ENCODE results near the gene ZP1. TPM values are rescaled to one million over a fixed set of nuclear protein-coding genes. Genes with fewer than 3 reads are reported as not detected.

Gene ZP1
- total RNA-seq, 1 donor from 2014 or later, result not detected

DNA sequence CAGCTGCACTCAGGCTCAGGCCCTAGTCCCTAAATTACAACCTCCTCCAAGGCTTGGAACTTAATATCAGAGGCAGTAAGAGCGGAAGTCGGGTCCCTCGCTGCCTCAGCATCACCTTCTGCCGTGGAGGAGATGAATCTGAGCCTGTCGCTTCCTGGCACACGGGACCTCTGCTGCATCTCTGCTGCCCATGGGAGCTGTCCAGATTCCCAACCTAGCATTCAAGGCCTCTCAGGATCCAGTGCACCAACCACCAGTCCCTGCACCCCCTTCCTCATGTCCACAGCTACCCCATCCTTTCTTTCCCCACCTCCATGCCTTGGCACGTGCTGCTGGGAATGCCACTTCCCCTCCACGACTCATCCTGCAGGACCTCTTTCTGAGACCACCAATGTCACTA lies 9.1 kb upstream of the ZP1 start:
- DNase-seq (ENCODE audit: low read depth, low spot score), result no peak

DNA sequence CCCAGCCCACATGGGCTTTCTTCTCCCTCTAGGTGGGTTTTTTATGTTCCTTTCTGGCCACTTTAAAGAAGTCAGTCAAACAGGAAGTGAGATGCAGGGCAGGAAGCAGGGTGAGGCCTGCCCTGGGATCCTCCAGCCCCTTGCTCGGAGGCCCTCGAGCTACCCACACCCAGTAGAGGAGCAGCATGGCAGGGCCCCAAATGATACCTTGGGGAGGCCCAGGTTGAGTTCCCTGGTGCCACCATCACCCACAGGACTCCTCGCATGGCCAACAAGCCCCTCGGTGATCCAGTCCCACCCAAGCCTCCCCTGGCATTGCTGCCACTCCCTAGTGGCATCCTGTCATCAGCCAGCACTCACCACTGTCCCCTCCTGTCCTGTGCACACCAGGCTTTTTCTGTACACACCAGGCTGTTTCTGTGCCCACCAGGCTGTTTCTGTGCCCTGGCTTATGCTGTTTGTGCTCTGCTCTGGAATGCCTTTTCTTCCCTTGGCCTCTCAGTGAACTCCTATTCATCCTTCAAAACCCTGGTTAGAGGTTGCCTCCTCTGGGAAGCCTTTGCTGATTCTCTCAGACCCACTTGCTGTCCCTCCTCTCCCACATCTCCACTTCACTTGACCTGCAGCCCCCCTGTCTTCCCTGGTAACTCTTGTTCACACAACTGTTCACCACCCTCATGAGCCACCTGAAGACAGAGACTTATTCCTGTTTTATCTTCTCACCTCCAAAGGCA lies 8.4 kb upstream of the ZP1 start:
- DNase-seq (ENCODE audit: low read depth, low spot score), result no peak

DNA sequence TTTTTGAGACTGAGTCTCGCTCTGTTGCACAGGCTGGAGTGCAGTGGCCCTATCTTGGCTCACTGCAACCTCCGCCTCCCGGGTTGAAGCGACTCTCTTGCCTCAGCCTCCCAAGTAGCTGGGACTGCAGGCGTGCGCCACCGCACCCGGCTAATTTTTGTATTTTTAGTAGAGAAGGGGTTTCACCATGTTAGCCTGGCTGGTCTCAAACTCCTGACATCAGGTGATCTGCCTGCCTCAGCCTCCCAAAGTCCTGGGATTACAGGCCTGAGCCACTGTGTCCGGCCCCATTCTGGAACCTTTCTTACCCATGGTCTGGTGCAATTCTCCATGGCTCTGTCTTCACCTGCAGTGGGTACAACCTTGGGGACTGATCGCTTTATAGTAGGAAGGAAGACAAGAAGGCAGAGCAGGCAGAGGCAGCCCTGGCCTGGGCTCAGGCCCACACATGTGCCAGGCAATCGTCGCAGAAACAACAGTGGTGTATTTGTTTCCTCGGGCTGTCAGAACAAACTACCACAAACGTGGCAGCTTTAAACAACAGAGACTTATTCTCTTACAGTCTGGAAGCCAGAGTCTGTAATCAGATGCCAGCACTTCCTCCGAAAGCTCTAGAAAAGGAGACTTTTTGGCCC lies 7.6 kb upstream of the ZP1 start:
- no peak for DNase-seq (ENCODE audit: low read depth, low spot score)

DNA sequence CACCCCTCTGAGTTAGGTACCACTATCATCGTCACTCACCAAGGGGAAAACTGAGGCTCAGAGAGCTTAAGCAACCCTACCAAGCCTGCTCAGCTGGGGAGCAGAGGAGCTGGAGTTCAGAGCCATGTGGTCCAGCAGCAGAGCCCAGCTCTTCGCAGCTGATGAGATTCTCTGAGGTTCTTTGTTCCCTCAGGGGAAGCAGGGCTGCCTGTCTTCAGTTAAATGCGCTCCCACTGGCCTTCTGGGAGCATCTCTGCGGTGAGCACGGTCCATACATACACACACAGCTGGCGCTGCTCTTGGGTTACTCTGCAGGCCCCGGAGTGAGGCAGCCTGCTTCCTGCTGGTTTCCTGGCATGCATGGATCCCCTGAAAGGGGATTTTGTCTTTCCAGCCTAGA lies 6.4 kb upstream of the ZP1 start:
- no peak for DNase-seq (ENCODE audit: low read depth, low spot score)

DNA sequence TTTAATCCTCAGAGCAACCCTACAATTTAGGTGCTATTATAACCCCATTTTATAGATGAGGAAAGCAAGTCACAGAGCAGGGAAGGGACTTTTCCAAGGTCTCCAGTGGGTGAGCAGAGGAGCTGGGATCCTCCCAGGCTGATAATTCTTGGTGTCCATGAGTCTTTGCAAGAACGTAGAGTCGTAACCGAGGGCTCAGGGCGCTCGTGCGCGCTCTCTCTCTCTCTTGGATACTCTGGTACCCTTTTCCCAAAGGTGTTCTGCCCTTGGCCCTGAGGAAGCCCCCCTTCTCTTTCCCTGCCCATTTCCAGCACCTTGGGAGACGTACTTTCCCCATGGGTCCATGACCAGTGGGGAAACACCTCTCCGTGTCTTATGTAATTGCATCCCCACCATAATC lies 5.2 kb upstream of the ZP1 start:
- no peak for DNase-seq (ENCODE audit: low read depth, low spot score)

DNA sequence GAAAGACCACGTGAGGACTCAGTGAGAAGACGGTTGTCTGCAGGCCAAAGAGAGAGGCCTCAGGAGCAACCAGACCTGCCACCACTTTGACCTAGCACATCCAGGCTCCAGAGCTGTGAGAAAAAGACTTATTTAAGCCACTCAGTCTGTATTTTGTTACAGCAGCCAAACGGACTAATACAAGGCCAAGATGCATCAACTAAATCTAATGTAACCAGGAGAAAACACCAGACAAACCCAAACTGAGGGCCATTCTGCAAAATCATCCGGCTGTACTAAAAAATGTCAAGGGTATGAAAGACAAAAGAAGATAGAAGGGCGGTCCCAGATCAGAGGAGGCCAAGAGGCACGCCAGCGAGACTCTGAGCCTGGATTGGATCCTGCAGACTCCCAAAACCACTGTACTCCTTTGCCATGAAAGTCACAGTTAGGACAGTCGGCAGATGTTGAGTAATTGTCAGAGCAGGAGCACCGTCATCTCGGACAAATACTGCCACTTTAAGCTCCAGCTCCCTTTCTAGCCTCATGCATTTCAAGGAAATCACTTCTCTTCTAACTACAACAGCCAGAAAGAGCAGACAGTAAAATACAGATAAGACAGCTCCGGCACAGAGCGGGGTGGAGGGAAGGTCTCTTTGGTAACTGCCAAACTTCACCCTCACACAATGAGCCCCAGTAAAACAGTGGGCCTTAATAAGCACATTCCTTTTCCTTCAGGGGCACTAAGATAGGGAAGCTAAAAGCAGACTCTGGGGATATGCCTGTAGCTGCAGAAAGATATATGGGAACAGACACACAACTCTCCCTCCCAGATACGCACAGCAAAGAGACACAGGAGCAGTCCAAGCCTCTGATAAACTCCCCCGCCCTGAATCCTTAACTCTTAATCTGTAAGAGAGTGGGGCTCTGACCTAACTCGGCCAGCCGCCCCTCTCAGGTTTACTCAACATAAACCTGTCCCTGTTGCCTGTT lies 3.5 kb upstream of the ZP1 start:
- DNase-seq (ENCODE audit: low read depth, low spot score), result no peak

DNA sequence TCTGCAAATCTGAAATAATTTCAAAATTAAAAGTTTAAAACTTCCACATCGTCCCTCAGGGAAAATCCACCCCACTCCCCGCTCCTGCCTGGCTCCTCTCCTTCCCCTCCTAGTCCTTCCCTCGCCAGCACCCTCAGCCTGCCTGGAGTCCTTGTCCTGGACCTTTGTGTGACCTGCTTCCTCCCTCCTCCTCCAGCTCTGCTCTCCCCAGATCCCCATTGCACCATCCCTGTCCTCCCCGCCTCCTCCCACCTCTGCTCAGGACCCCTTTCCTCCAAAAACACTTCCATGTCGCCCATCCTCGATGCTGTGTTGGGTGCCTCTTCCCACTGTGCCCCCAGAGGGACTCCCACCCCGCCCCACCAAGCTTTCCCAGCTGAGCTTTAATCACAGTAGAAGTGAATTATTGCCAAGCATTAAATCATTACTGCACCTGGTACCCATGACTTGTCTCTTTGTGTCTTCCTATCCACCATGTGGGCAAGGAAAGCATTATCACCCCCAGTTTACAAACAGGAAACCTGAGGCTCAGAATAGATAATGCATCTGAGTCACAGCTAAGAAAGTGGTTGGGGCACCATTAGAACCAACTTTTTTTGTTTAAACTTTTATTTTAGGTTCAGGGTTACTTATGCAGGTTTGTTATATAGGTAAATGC lies 2.4 kb upstream of the ZP1 start:
- no peak for DNase-seq (ENCODE audit: low read depth, low spot score)

DNA sequence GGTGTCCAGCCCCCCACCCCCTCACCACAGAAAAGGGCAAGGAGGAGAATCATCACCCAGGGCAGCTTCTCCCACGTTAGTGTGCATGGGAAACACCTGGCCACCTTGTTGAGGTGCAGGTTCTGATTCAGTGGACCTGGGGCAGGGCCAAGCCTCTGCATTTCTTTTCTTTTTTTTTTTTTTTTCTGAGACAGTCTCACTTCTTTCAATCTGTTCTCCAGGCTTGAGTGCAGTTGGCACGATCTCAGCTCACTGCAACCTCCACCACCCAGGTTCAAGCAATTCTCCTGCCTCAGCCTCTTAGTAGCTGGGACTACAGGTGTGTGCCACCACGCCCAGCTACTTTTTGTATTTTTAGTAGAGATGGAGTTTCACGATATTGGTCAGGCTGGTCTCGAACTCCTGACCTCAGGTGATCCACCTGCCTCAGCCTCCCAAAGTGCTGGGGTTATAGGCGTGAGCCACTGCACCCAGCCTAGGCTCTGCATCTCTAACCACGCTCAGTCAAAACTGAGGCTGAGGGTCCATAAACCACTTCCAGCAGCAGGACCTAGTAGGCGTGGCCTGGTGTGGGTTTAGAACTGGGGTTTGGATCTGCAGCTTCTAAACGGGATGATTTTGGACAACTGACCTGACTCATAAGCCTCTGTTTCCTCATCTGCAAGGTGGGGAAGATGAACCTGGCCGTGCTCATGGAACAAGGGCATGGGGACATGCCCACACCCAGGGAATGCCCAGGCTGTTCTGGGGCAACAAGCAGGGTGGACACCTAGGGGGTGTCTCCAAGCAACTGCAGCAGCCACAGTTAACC lies 734 bp downstream of the ZP1 start:
- no peak for DNase-seq (ENCODE audit: low read depth, low spot score)

DNA sequence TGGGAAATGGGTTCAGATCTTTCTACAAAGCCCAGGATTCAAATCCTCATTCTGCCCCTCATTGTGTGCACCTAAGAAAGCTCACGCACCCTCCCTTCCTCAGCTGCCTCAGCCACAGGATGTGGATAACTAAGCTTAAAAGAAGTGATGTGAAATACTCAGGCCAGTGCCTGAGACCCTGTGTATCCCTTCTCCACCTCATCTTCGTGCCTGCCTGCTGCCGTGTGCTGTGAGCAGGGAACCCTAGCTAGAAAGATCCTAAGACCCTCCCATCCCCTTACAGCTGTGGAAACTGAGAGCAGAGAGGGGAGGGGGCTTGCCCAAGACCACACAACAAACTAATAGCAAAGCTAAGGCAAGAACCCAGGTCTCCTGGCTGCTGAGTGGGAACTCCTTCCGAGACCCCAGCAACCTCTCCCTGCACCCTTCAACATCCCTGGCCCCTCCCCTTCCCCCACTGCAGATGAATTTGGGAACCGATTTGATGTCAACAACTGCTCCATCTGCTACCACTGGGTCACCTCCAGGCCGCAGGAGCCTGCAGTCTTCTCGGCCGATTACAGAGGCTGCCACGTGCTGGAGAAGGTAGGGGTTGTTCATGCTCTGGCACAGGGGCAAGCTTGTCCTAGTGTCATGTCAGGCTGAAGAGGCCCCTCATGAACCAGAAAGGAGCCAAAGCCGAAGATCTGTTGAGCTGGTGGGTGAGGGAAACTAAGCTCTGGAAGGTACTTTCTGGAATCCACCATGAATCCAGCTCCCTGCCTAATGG lies 1.5 kb downstream of the ZP1 start:
- no peak for DNase-seq (ENCODE audit: low read depth, low spot score)

DNA sequence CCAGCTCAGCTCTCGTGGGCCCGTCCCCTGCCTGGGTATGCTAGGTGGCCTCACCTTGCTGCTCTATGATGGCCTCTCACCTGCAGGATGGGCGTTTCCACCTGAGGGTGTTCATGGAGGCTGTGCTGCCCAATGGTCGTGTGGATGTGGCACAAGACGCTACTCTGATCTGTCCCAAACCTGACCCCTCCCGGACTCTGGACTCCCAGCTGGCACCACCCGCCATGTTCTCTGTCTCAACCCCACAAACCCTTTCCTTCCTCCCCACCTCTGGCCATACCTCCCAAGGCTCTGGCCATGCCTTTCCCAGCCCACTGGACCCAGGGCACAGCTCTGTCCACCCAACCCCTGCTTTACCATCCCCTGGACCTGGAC lies 2.1 kb downstream of the ZP1 start:
- DNase-seq (ENCODE audit: low read depth, low spot score), result no peak

DNA sequence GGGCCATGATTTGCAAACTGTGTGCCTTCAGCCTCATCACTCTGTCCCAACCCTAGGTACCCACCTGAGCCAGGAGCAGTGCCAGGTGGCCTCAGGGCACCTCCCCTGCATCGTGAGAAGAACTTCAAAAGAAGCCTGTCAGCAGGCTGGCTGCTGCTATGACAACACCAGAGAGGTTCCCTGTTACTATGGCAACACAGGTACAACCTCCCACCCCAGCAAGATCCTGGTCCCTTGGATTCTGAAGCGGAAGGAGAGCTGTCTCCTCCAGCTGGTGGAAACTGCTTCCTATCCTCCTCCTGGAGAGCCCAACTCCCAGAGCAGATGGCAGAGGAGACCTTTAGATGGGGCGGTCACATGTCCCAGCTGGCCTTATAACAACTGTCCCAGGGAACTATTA lies 2.9 kb downstream of the ZP1 start:
- no peak for DNase-seq (ENCODE audit: low read depth, low spot score)

DNA sequence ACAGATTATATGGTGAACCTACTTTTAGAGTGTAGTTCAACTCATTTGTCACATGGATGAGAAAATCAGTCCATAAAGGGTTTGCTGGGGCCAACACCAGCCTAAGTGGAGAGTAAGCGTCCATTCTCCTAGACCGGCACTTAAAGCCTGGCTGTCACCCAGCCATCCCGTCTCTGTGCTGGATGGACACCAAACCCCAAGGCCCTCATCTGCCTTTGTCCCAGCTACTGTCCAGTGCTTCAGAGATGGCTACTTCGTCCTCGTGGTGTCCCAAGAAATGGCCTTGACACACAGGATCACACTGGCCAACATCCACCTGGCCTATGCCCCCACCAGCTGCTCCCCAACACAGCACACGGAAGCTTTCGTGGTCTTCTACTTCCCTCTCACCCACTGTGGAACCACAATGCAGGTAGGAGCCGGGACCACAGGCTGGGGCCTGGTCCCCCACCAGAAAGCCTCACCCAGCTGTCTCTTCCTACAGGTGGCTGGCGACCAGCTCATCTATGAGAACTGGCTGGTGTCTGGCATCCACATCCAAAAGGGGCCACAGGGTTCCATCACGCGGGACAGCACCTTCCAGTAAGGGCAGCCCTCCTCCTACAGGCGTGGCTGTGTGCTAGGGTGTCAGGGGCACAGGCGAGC lies 3.5 kb downstream of the ZP1 start:
- no peak for DNase-seq (ENCODE audit: low read depth, low spot score)

DNA sequence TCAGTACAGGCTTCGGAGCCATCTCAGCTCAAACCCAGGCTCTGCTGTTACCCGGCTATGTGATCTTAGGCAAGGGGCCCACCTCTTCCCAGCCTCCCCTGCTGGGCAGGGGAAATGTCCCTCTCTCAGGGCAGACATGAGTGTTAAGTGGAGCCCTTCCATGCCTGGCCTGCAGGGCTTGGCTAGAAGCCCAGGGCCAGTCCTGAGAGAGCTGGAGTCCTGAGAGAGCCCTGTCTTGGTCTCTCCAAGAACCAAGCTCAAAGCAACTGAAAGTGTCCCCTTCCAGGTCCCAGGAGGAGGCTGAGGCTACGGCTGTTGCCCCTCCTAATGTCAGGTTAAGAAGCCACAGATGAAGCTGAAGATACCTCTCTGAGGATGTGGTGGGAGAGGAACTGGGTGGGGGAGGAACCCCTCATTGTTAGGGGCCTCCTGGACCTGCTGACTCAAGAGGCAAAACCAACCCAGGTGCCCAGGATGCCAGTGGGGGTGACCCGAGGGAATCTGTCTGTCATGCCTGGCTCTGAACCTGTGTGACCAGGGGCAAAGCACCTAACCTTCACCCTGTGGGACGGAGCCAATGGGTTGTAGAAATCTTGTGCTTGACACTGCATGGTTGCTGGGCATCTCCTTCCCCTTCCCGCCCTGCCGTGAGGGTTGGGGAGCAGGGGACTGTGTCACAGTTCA lies 4.2 kb downstream of the ZP1 start:
- no peak for DNase-seq (ENCODE audit: low read depth, low spot score)

DNA sequence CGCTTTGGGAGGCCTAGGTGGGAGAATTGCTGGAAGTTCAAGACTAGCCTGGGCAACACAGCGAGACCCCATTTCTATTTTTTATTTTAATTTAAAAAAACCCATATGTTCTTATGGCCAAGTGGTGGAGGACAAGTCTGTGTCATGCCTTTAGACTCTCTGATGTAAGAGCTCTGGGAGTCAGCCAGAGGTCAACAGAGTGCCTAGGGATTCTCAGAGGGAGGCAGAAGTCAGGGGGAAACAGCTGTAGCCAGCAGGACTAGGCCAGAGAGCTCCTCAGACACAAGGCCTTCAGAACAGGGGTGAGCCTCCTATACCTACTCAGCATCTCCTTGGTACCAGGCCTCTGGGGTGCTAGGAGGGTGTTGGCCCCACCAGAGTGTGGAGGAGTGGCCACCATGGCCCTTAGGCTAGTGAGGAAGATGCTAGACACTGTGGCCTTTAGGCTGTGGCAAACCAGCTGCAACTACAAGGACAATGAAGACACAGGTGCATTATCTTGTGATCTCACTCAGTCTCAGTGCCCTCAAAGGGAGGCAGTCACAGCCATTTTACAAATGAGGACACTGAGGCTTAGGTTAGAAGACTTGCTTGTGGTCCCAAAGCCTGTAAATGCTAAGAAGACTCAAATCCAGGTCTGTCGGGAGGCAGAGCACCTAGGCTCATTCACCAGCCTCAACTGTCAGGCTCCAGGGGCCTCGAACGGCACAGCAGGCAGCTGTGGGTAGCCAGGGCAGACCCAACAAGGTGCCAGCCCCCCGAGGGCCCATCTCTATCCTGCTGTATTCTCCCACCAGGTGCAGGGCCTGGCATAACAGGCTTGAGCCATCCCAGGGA lies 5.0 kb downstream of the ZP1 start:
- DNase-seq (ENCODE audit: low read depth, low spot score), result no peak

DNA sequence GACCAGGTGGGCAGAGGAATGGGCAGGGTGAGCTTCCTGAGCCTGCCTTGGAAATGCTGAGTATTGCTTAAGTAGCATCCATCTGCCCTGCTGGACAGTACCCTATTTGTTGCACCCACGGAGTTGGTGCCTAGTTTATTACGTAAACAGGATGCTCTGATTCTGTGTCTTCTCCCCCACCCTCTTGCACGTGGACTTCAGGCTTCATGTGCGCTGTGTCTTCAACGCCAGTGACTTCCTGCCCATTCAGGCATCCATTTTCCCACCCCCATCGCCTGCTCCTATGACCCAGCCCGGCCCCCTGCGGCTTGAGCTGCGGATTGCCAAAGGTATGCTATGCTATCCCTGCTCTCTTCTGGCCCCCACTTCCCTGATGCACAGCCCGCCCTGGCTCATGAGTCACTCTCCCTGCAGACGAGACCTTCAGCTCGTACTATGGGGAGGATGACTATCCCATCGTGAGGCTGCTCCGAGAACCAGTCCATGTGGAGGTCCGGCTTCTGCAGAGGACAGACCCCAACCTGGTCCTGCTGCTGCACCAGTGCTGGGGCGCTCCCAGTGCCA lies 5.7 kb downstream of the ZP1 start:
- no peak for DNase-seq (ENCODE audit: low read depth, low spot score)

DNA sequence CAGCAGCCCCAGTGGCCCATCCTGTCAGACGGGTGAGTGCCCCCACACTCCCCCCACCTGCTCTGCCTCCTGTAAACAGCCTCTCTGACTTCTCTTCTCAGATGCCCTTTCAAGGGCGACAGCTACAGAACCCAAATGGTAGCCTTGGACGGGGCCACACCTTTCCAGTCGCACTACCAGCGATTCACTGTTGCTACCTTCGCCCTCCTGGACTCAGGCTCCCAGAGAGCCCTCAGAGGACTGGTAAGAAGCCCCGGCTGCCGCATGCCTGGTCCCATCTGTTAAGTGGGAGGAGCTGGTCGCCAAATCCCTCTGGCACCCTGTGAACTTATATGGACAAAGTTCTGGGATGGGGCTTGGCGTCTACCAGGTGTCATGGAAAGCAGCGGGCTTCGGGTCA lies 6.2 kb downstream of the ZP1 start:
- DNase-seq (ENCODE audit: low read depth, low spot score), result no peak

DNA sequence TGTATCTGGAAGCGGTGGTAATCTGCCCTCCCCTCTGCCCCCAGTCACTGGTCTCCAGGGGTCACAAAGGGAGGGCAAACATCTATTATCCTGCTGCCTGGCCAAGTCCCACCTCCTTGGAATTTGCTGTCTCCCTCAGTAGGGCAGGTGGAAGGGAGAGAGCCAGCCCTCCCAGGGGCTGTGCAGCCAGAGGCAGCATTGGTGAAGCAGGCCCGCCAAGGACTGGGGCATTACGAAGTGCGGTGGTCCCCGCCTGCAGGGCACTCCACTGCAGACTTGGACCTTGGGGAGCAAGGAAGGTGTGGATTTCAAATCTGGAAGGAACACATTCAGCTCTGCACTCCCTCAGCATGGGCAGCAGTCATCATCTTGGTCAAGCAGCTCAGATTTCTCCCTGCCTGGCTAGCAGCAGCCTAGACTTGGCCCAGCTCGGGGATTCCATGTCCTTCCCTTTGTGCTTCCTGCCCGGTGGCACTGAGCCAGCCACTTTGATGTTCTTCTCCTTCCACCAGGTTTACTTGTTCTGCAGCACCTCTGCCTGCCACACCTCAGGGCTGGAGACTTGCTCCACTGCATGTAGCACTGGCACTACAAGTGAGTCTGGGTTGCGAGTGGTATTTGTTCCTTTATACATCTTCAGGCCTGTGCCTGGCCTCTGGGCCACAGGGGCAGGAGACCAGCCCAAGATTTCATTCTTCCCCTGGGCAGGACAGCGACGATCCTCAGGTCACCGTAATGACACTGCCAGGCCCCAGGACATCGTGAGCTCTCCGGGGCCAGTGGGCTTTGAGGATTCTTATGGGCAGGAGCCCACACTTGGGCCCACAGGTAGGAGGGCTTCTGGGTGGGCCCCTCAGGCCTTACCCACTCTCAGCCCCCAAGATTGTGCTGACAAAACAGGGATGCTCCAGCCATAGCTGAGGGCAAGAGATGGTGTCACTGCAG lies 7.4 kb downstream of the ZP1 start:
- DNase-seq (ENCODE audit: low read depth, low spot score), result no peak

Measured in pulmonary artery endothelial cell (primary cell).